ENCODE measurements around the gene SRD5A1.
"Not testable (repeated sequence)": the region's sequence is repeated elsewhere in the genome, so short reads cannot be mapped to it uniquely, and the experiment has no call there.

Gene SRD5A1

GRCh38 chr5:6649186-6649585 lies 15.9 kb downstream of the SRD5A1 start:
- no peak for DNase-seq

- no peak for DNase-seq
These were observed 16.4 kb downstream of the SRD5A1 start for GRCh38 chr5:6649681-6650080.

- no peak for DNase-seq
These were observed 18.8 kb downstream of the SRD5A1 start for GRCh38 chr5:6652025-6652424.

GRCh38 chr5:6655432-6655831 lies 22.2 kb downstream of the SRD5A1 start:
- no peak for DNase-seq

- no peak for DNase-seq
These were observed 23.4 kb downstream of the SRD5A1 start for GRCh38 chr5:6656680-6657079.

- DNase-seq = no peak
These were observed 26.9 kb downstream of the SRD5A1 start for GRCh38 chr5:6659941-6660684.

GRCh38 chr5:6660688-6661087 lies 27.4 kb downstream of the SRD5A1 start:
- no peak for DNase-seq

- no peak for DNase-seq
These were observed 33.5 kb downstream of the SRD5A1 start for GRCh38 chr5:6666762-6667161.

GRCh38 chr5:6667648-6668047 lies 34.4 kb downstream of the SRD5A1 start:
- no peak for DNase-seq

GRCh38 chr5:6668717-6669116 lies 35.5 kb downstream of the SRD5A1 start:
- not testable (repeated sequence) for DNase-seq

- DNase-seq = no peak
These were observed 39.8 kb downstream of the SRD5A1 start for GRCh38 chr5:6673031-6673430.

- no peak for DNase-seq
These were observed 40.7 kb downstream of the SRD5A1 start for GRCh38 chr5:6673963-6674362.

- DNase-seq = no peak
These were observed 41.2 kb downstream of the SRD5A1 start for GRCh38 chr5:6674421-6674820.

GRCh38 chr5:6674886-6675285 lies 41.6 kb downstream of the SRD5A1 start:
- no peak for DNase-seq

GRCh38 chr5:6675784-6676491 lies 42.7 kb downstream of the SRD5A1 start:
- no peak for DNase-seq

- no peak for DNase-seq
These were observed 43.5 kb downstream of the SRD5A1 start for GRCh38 chr5:6676702-6677101.

GRCh38 chr5:6678385-6678784 lies 45.1 kb downstream of the SRD5A1 start:
- no peak for DNase-seq

GRCh38 chr5:6680922-6681321 lies 47.7 kb downstream of the SRD5A1 start:
- no peak for DNase-seq

GRCh38 chr5:6681682-6682081 lies 48.4 kb downstream of the SRD5A1 start:
- DNase-seq = no peak

- no peak for DNase-seq
These were observed 49.0 kb downstream of the SRD5A1 start for GRCh38 chr5:6682239-6682638.

GRCh38 chr5:6683241-6683640 lies 50.0 kb downstream of the SRD5A1 start:
- DNase-seq = no peak

GRCh38 chr5:6684075-6684474 lies 50.8 kb downstream of the SRD5A1 start:
- no peak for DNase-seq

GRCh38 chr5:6686501-6686900 lies 53.3 kb downstream of the SRD5A1 start:
- DNase-seq = no peak

- no peak for DNase-seq
These were observed 53.7 kb downstream of the SRD5A1 start for GRCh38 chr5:6686915-6687409.
